HepG2 (cell line): ENCODE measurements around the gene PRCP. TPM values are rescaled to one million over a fixed set of nuclear protein-coding genes. Genes with fewer than 3 reads are reported as not detected.

Experiments used
- ARNT2 ChIP-seq: sonication (generic); formaldehyde crosslinking; IDR thresholded peaks from 2 replicates; pipeline ENCODE4 v1.8.0; 2022; ENCODE audit warnings: mild to moderate bottlenecking, low read depth, missing genetic modification reagents, moderate library complexity
- ATAD3A ChIP-seq: sonication (generic); formaldehyde crosslinking; IDR thresholded peaks from 2 replicates; pipeline ENCODE4 v1.4.0; 2020; ENCODE audit warnings: missing genetic modification reagents
- ATF7 ChIP-seq, 2 experiments: fragments of 450-650 bp in 1 of 2; sonication (generic) in 1 of 2; formaldehyde crosslinking in 1 of 2; IDR thresholded peaks; 2 replicates each; pipeline versions ENCODE4 v1.4.0 to v1.6.1; 2016 to 2020; ENCODE audit warnings: antibody characterized with exemption in 1 of 2, mild to moderate bottlenecking in 1 of 2, missing genetic modification reagents in 1 of 2
- CENPBD1 ChIP-seq: sonication (generic); formaldehyde crosslinking; IDR thresholded peaks from 2 replicates; pipeline ENCODE4 v1.8.0; 2022; ENCODE audit warnings: missing genetic modification reagents, low read depth, mild to moderate bottlenecking, borderline replicate concordance
- DNMT1 ChIP-seq: sonication (generic); formaldehyde crosslinking; IDR thresholded peaks from 2 replicates; pipeline ENCODE4 v1.5.1; 2020; ENCODE audit warnings: mild to moderate bottlenecking, missing genetic modification reagents
- EED ChIP-seq: sonication (generic); formaldehyde crosslinking; IDR thresholded peaks from 2 replicates; pipeline ENCODE4 v1.5.0; 2020; ENCODE audit warnings: mild to moderate bottlenecking, missing genetic modification reagents
- FOXP1 ChIP-seq, 2 experiments: fragments of 450-650 bp in 1 of 2; IDR thresholded peaks; 2 replicates each; pipeline ENCODE4 v1.6.1; 2017 to 2018; ENCODE audit warnings: antibody characterized with exemption in 1 of 2
- GTF3A ChIP-seq: sonication (generic); formaldehyde crosslinking; conservative IDR thresholded peaks from 2 replicates; pipeline ENCODE4 v1.4.0; 2020; ENCODE audit warnings: mild to moderate bottlenecking, missing genetic modification reagents
- GZF1 ChIP-seq: sonication (generic); formaldehyde crosslinking; IDR thresholded peaks from 2 replicates; pipeline ENCODE4 v1.5.1; 2020; ENCODE audit warnings: mild to moderate bottlenecking, missing genetic modification reagents
- HOXA5 ChIP-seq: sonication (generic); formaldehyde crosslinking; IDR thresholded peaks from 2 replicates; pipeline ENCODE4 v1.4.0; 2020; ENCODE audit warnings: missing genetic modification reagents
- KDM6A ChIP-seq: IDR thresholded peaks from 2 replicates; pipeline ENCODE4 v1.6.1; 2016; ENCODE audit warnings: low read depth
- MXI1 ChIP-seq: IDR thresholded peaks from 3 replicates; pipeline ENCODE4 v1.6.1; 2012; ENCODE audit warnings: low read depth, low read length, inconsistent platforms, borderline replicate concordance
- MYC ChIP-seq: sonication (generic); formaldehyde crosslinking; IDR thresholded peaks from 2 replicates; pipeline ENCODE4 v1.9.0; 2021; ENCODE audit warnings: missing genetic modification reagents, borderline replicate concordance
- NBN ChIP-seq: fragments of 450-650 bp; conservative IDR thresholded peaks from 2 replicates; pipeline ENCODE4 v1.6.1; 2017
- PHF5A ChIP-seq: IDR thresholded peaks from one replicate; pipeline ENCODE4 v1.6.1; 2018; ENCODE audit warnings: low read depth, missing genetic modification reagents; ENCODE audit not compliant: unreplicated experiment
- RORA ChIP-seq: sonication (generic); formaldehyde crosslinking; IDR thresholded peaks from 2 replicates; pipeline ENCODE4 v1.5.0; 2020; ENCODE audit warnings: mild to moderate bottlenecking, missing genetic modification reagents, moderate library complexity
- THAP7 ChIP-seq: sonication (generic); formaldehyde crosslinking; IDR thresholded peaks from 2 replicates; pipeline ENCODE4 v1.8.1; 2023; ENCODE audit warnings: mild to moderate bottlenecking, missing genetic modification reagents
- ZFP90 ChIP-seq: sonication (generic); formaldehyde crosslinking; IDR thresholded peaks from 2 replicates; pipeline ENCODE4 v1.8.0; 2022; ENCODE audit warnings: missing genetic modification reagents, mild to moderate bottlenecking, inconsistent platforms, borderline replicate concordance
- ZNF33B ChIP-seq: sonication (generic); formaldehyde crosslinking; IDR thresholded peaks from 2 replicates; pipeline ENCODE4 v1.5.1; 2020; ENCODE audit warnings: mild to moderate bottlenecking, missing genetic modification reagents
- ZNF570 ChIP-seq: sonication (generic); formaldehyde crosslinking; IDR thresholded peaks from 2 replicates; pipeline ENCODE4 v1.4.0; 2020; ENCODE audit warnings: mild to moderate bottlenecking, missing genetic modification reagents, borderline replicate concordance
- ZNF589 ChIP-seq: sonication (generic); formaldehyde crosslinking; conservative IDR thresholded peaks from 2 replicates; pipeline ENCODE4 v1.8.0; 2022; ENCODE audit warnings: mild to moderate bottlenecking, moderate library complexity, missing genetic modification reagents
- ZNF670 ChIP-seq: sonication (generic); formaldehyde crosslinking; IDR thresholded peaks from 2 replicates; pipeline ENCODE4 v1.8.0; 2022; ENCODE audit warnings: mild to moderate bottlenecking, missing genetic modification reagents, borderline replicate concordance
- ZNF691 ChIP-seq: sonication (generic); formaldehyde crosslinking; IDR thresholded peaks from 2 replicates; pipeline ENCODE4 v1.4.0; 2020; ENCODE audit warnings: missing genetic modification reagents, low read depth, mild to moderate bottlenecking, borderline replicate concordance
- ZNF724P ChIP-seq: sonication (generic); formaldehyde crosslinking; IDR thresholded peaks from 2 replicates; pipeline ENCODE4 v1.8.0; 2022; ENCODE audit warnings: missing genetic modification reagents, borderline replicate concordance
- ZNF773 ChIP-seq: sonication (generic); formaldehyde crosslinking; IDR thresholded peaks from 2 replicates; pipeline ENCODE4 v1.4.0; 2020; ENCODE audit warnings: missing genetic modification reagents, borderline replicate concordance
- ZNF776 ChIP-seq: sonication (generic); formaldehyde crosslinking; IDR thresholded peaks from 2 replicates; pipeline ENCODE4 v1.4.0; 2020; ENCODE audit warnings: mild to moderate bottlenecking, missing genetic modification reagents
- polyA plus RNA-seq, 8 experiments: library from polyadenylated mRNA; depleted of rRNA in 3 of 8; stranded (reverse) in 7 of 8; unstranded in 1 of 8; fragments of >200 nt; fragmentation: Illumina TruSeq in 4 of 8; extraction: Trizol in 4 of 8; gene quantifications; 2 replicates each; pipeline versions ENCODE4 v1.2.1 to v1.2.3, GENCODE V29; 2011 to 2016; ENCODE audit warnings: low read depth in 4 of 8, missing spikeins in 1 of 8, mixed read lengths in 1 of 8; ENCODE audit not compliant: insufficient read depth in 1 of 8
- total RNA-seq, 5 experiments: library from RNA; depleted of rRNA; stranded (reverse); fragments of >200 nt; fragmentation: Illumina TruSeq; extraction: Trizol; gene quantifications; 2 replicates each; pipeline ENCODE4 v1.2.3, GENCODE V29; 2016; ENCODE audit warnings: low read depth in 1 of 5
- TF ChIP-seq, protein P1 (sequence below): sonication (generic); formaldehyde crosslinking; IDR thresholded peaks from 2 replicates; pipeline ENCODE4 v1.4.0; 2020; ENCODE audit warnings: missing genetic modification reagents, borderline replicate concordance
- TF ChIP-seq, protein P2 (sequence below): sonication (generic); formaldehyde crosslinking; IDR thresholded peaks from 2 replicates; pipeline ENCODE4 v1.8.0; 2022; ENCODE audit warnings: low read depth, missing genetic modification reagents

Gene PRCP
- total and polyA plus RNA-seq, 2 of the 13 experiments (the other 11 are each of a cell fraction or from before 2014, with no cell fraction given): 84.2 to 105 TPM

- TF ChIP-seq, protein P1, sequence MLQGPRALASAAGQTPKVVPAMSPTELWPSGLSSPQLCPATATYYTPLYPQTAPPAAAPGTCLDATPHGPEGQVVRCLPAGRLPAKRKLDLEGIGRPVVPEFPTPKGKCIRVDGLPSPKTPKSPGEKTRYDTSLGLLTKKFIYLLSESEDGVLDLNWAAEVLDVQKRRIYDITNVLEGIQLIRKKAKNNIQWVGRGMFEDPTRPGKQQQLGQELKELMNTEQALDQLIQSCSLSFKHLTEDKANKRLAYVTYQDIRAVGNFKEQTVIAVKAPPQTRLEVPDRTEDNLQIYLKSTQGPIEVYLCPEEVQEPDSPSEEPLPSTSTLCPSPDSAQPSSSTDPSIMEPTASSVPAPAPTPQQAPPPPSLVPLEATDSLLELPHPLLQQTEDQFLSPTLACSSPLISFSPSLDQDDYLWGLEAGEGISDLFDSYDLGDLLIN (CRISPR knock-in tag): no peak
- TF ChIP-seq MXI1: no peak
- TF ChIP-seq, protein P2, sequence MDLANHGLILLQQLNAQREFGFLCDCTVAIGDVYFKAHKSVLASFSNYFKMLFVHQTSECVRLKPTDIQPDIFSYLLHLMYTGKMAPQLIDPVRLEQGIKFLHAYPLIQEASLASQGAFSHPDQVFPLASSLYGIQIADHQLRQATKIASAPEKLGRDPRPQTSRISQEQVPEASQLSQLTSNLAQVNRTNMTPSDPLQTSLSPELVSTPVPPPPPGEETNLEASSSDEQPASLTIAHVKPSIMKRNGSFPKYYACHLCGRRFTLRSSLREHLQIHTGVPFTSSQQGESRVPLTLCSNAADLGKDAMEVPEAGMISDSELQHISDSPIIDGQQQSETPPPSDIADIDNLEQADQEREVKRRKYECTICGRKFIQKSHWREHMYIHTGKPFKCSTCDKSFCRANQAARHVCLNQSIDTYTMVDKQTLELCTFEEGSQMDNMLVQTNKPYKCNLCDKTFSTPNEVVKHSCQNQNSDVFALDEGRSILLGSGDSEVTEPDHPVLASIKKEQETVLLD (CRISPR knock-in tag): no peak
- TF ChIP-seq ZNF570 (CRISPR knock-in tag): no peak
- no peak for TF ChIP-seq ZNF776 (CRISPR knock-in tag)
- TF ChIP-seq HOXA5: no peak
- no peak for TF ChIP-seq ZNF670 (CRISPR knock-in tag)
- TF ChIP-seq PHF5A (CRISPR knock-in tag): no peak
- TF ChIP-seq EED (CRISPR knock-in tag): no peak
- TF ChIP-seq ZNF724P (CRISPR knock-in tag): no peak
- no peak for TF ChIP-seq ATAD3A (CRISPR knock-in tag)
- no peak for TF ChIP-seq DNMT1 (CRISPR knock-in tag)
- TF ChIP-seq ZFP90 (CRISPR knock-in tag): no peak
- no peak for TF ChIP-seq ZNF691 (CRISPR knock-in tag)
- TF ChIP-seq CENPBD1 (CRISPR knock-in tag): no peak
- no peak for TF ChIP-seq ZNF773 (CRISPR knock-in tag)
- TF ChIP-seq ARNT2 (CRISPR knock-in tag): no peak
- TF ChIP-seq KDM6A (CRISPR knock-in tag): no peak
- TF ChIP-seq GZF1: no peak
- no peak for TF ChIP-seq NBN
- no peak for TF ChIP-seq FOXP1 (IDR thresholded peaks at IDR 0.05)
- no peak for TF ChIP-seq FOXP1 (CRISPR knock-in tag; IDR thresholded peaks at IDR 0.05)
- TF ChIP-seq RORA (CRISPR knock-in tag): no peak
- no peak for TF ChIP-seq ZNF33B (CRISPR knock-in tag)
- no peak for TF ChIP-seq ATF7 (IDR thresholded peaks at IDR 0.05)
- no peak for TF ChIP-seq ATF7 (CRISPR knock-in tag; IDR thresholded peaks at IDR 0.05)
- TF ChIP-seq GTF3A: no peak
- TF ChIP-seq MYC (CRISPR knock-in tag): peak; percentile 70; the same call in 1 of the 2 replicates
- no peak for TF ChIP-seq ZNF589 (CRISPR knock-in tag)
- TF ChIP-seq THAP7: 0 out of 2 replicates have a peak, but pooled peaks have one; percentile 50
These were observed 45.5 kb upstream of the PRCP start (continued) for GRCh38 chr11:82945682-82946081.
